HepG2 (cell line): ENCODE measurements around the gene CFAP43. TPM values are rescaled to one million over a fixed set of nuclear protein-coding genes. Genes with fewer than 3 reads are reported as not detected.
A peak's percentile ranks its signal among the peaks of the same experiment; 100 is the strongest.

Source experiments
- AGO2 ChIP-seq: fragments of 200-400 bp; formaldehyde crosslinking; optimal IDR thresholded peaks from 2 replicates; pipeline ENCODE3; 2017; ENCODE audit warnings: mild to moderate bottlenecking, low read depth, low read length, moderate library complexity
- EP300 ChIP-seq, 3 experiments: sonication (generic) in 1 of 3; formaldehyde crosslinking in 1 of 3; IDR thresholded peaks; 2 replicates each; pipeline versions ENCODE4 v1.5.1 to v1.6.1; 2011 to 2020; ENCODE audit warnings: low read depth in 2 of 3, low read length in 2 of 3, borderline replicate concordance in 1 of 3, improper control_type of control experiment in 1 of 3, mild to moderate bottlenecking in 1 of 3, missing genetic modification reagents in 1 of 3, moderate library complexity in 1 of 3
- FOXO1 ChIP-seq: sonication (generic); formaldehyde crosslinking; IDR thresholded peaks from 2 replicates; pipeline ENCODE4 v1.4.0; 2020; ENCODE audit warnings: missing genetic modification reagents
- FOXP4 ChIP-seq: sonication (generic); formaldehyde crosslinking; IDR thresholded peaks from 2 replicates; pipeline ENCODE4 v1.4.0; 2020; ENCODE audit warnings: missing genetic modification reagents
- GABPA ChIP-seq, 2 experiments: IDR thresholded peaks; 2 replicates each; pipeline ENCODE4 v1.6.1; 2011 to 2016; ENCODE audit warnings: low read depth in 2 of 2, low read length in 1 of 2, missing biosample characterization in 1 of 2, missing genetic modification characterization in 1 of 2
- HMGXB4 ChIP-seq, 2 experiments: sonication (generic) in 1 of 2; formaldehyde crosslinking in 1 of 2; IDR thresholded peaks; 2 replicates each; pipeline versions ENCODE4 v1.4.0 to v1.6.1; 2018 to 2020; ENCODE audit warnings: missing genetic modification reagents in 2 of 2, borderline replicate concordance in 1 of 2, low read depth in 1 of 2, mild to moderate bottlenecking in 1 of 2, missing biosample characterization in 1 of 2
- IRF2 ChIP-seq: IDR thresholded peaks from 2 replicates; pipeline ENCODE4 v1.6.1; 2018; ENCODE audit warnings: missing genetic modification reagents, missing compliant biosample characterization
- KDM6A ChIP-seq: IDR thresholded peaks from 2 replicates; pipeline ENCODE4 v1.6.1; 2016; ENCODE audit warnings: low read depth
- MAFG ChIP-seq: sonication (generic); formaldehyde crosslinking; IDR thresholded peaks from 2 replicates; pipeline ENCODE4 v1.5.1; 2020; ENCODE audit warnings: mild to moderate bottlenecking, missing genetic modification reagents
- MED1 ChIP-seq: sonication (generic); formaldehyde crosslinking; IDR thresholded peaks from 2 replicates; pipeline ENCODE4 v1.4.0; 2020; ENCODE audit warnings: missing genetic modification reagents
- MYPOP ChIP-seq: sonication (generic); formaldehyde crosslinking; IDR thresholded peaks from 2 replicates; pipeline ENCODE4 v1.8.1; 2023; ENCODE audit warnings: mild to moderate bottlenecking, moderate library complexity, missing genetic modification reagents
- NCOA2 ChIP-seq: sonication (generic); formaldehyde crosslinking; IDR thresholded peaks from 2 replicates; pipeline ENCODE4 v1.8.0; 2022; ENCODE audit warnings: inconsistent platforms
- NFE2L2 ChIP-seq: fragments of 150-350 bp; IDR thresholded peaks from 2 replicates; pipeline ENCODE4 v1.6.1; 2014; ENCODE audit warnings: low read length
- NFIC ChIP-seq: IDR thresholded peaks from 2 replicates; pipeline ENCODE4 v1.6.1; 2012; ENCODE audit warnings: mild to moderate bottlenecking, low read length, inconsistent platforms
- NR2F1 ChIP-seq, 2 experiments: fragments of 450-650 bp in 1 of 2; formaldehyde crosslinking in 1 of 2; IDR thresholded peaks; 2 replicates each; pipeline versions ENCODE4 v1.5.0 to v1.6.1; 2016 to 2020; ENCODE audit warnings: mild to moderate bottlenecking in 1 of 2, missing compliant biosample characterization in 1 of 2, missing genetic modification reagents in 1 of 2, moderate library complexity in 1 of 2
- POLR2A ChIP-seq, 2 experiments: IDR thresholded peaks; 2 replicates each; pipeline ENCODE4 v1.6.1; 2011; ENCODE audit warnings: low read depth in 2 of 2, low read length in 2 of 2, mild to moderate bottlenecking in 1 of 2, moderate library complexity in 1 of 2; ENCODE audit not compliant: insufficient read depth in 1 of 2
- SMC3 ChIP-seq: IDR thresholded peaks from 2 replicates; pipeline ENCODE4 v1.6.1; 2011; ENCODE audit warnings: low read length, improper control_type of control experiment
- TBX2 ChIP-seq: sonication (generic); formaldehyde crosslinking; IDR thresholded peaks from 2 replicates; pipeline ENCODE4 v1.5.0; 2020; ENCODE audit warnings: missing genetic modification reagents, mild to moderate bottlenecking, borderline replicate concordance
- ZBTB46 ChIP-seq: sonication (generic); formaldehyde crosslinking; IDR thresholded peaks from 2 replicates; pipeline ENCODE4 v1.4.0; 2020; ENCODE audit warnings: mild to moderate bottlenecking, missing genetic modification reagents, borderline replicate concordance
- ZNF337 ChIP-seq: sonication (generic); formaldehyde crosslinking; IDR thresholded peaks from 2 replicates; pipeline ENCODE4 v1.5.1; 2020; ENCODE audit warnings: missing genetic modification reagents, low read depth, mild to moderate bottlenecking, borderline replicate concordance
- ZNF430 ChIP-seq: sonication (generic); formaldehyde crosslinking; IDR thresholded peaks from 2 replicates; pipeline ENCODE4 v1.9.0; 2021; ENCODE audit warnings: mild to moderate bottlenecking, missing genetic modification reagents
- ZNF652 ChIP-seq: IDR thresholded peaks from 2 replicates; pipeline ENCODE4 v1.6.1; 2016; ENCODE audit warnings: low read depth, borderline replicate concordance
- ZNF674 ChIP-seq: sonication (generic); formaldehyde crosslinking; IDR thresholded peaks from 2 replicates; pipeline ENCODE4 v1.5.0; 2020; ENCODE audit warnings: low read depth, mild to moderate bottlenecking, missing genetic modification reagents
- polyA plus RNA-seq, 8 experiments: library from polyadenylated mRNA; depleted of rRNA in 3 of 8; stranded (reverse) in 7 of 8; unstranded in 1 of 8; fragments of >200 nt; fragmentation: Illumina TruSeq in 4 of 8; extraction: Trizol in 4 of 8; gene quantifications; 2 replicates each; pipeline versions ENCODE4 v1.2.1 to v1.2.3, GENCODE V29; 2011 to 2016; ENCODE audit warnings: low read depth in 4 of 8, missing spikeins in 1 of 8, mixed read lengths in 1 of 8; ENCODE audit not compliant: insufficient read depth in 1 of 8
- total RNA-seq, 5 experiments: library from RNA; depleted of rRNA; stranded (reverse); fragments of >200 nt; fragmentation: Illumina TruSeq; extraction: Trizol; gene quantifications; 2 replicates each; pipeline ENCODE4 v1.2.3, GENCODE V29; 2016; ENCODE audit warnings: low read depth in 1 of 5

CFAP43 gene
- total and polyA plus RNA-seq, 2 of the 13 experiments (the other 11 are each of a cell fraction or from before 2014, with no cell fraction given), result 0.24 to 0.38 TPM

- no peak for TF ChIP-seq ZNF674 (CRISPR knock-in tag)
- no peak for TF ChIP-seq MAFG (CRISPR knock-in tag)
- peak; percentile 73 for TF ChIP-seq NFIC
- peak; percentile 66 for TF ChIP-seq MED1
- peak in 1 of 2 experiments; percentile 13; a peak in 1 of 4 replicates for TF ChIP-seq NR2F1 (CRISPR knock-in tag; IDR thresholded peaks at IDR 0.05)
- 0 out of 2 replicates have a peak, but pooled peaks have one; percentile 9 for TF ChIP-seq MYPOP (CRISPR knock-in tag)
- TF ChIP-seq NCOA2 (CRISPR knock-in tag), result peak; percentile 41; the same call in 1 of the 2 replicates
- TF ChIP-seq HMGXB4 (CRISPR knock-in tag; IDR thresholded peaks at IDR 0.05; ENCODE audit: borderline replicate concordance in 1 of 2, low read depth in 1 of 2), result 0 out of 4 replicates have a peak, but pooled peaks of 1 of the 2 experiments have one; percentile 27
- peak; percentile 27; the same call in 1 of the 2 replicates for TF ChIP-seq ZNF652 (CRISPR knock-in tag)
- TF ChIP-seq POLR2A (IDR thresholded peaks at IDR 0.05; ENCODE audit: insufficient read depth in 1 of 2, low read depth in 2 of 2, low read length in 2 of 2), result peak in 1 of 2 experiments; percentile 8; a peak in 1 of 4 replicates
- TF ChIP-seq NFE2L2, result peak; percentile 77
- peak; percentile 14; the same call in 1 of the 2 replicates for TF ChIP-seq IRF2
- TF ChIP-seq EP300 (IDR thresholded peaks at IDR 0.05; ENCODE audit: low read depth in 2 of 2, low read length in 2 of 2), result peak in 1 of 2 experiments; percentile 71; a peak in 2 of 4 replicates
- TF ChIP-seq EP300 (CRISPR knock-in tag; IDR thresholded peaks at IDR 0.05; ENCODE audit: borderline replicate concordance), result no peak
- TF ChIP-seq KDM6A, result 0 out of 2 replicates have a peak, but pooled peaks have one; percentile 12
- peak; percentile 75; the same call in 1 of the 2 replicates for TF ChIP-seq FOXO1 (CRISPR knock-in tag)
- TF ChIP-seq ZBTB46 (CRISPR knock-in tag), result no peak
- TF ChIP-seq AGO2, result no peak
- no peak for TF ChIP-seq ZNF337 (CRISPR knock-in tag)
- 0 out of 2 replicates have a peak, but pooled peaks have one; percentile 21 for TF ChIP-seq TBX2 (CRISPR knock-in tag)
- peak; percentile 66 for TF ChIP-seq FOXP4 (CRISPR knock-in tag)
- no peak for TF ChIP-seq ZNF430 (CRISPR knock-in tag)
- TF ChIP-seq GABPA (IDR thresholded peaks at IDR 0.05; ENCODE audit: low read depth, low read length), result no peak
- 0 out of 2 replicates have a peak, but pooled peaks have one; percentile 1 for TF ChIP-seq GABPA (CRISPR knock-in tag; IDR thresholded peaks at IDR 0.05; ENCODE audit: low read depth)
- no peak for TF ChIP-seq SMC3
Observed at GRCh38 chr10:104256335-104256961, 24.3 kb upstream of the CFAP43 start (continued).
